ENCODE results near the gene KAT2B. TPM values are rescaled to one million over a fixed set of nuclear protein-coding genes. Genes with fewer than 3 reads are reported as not detected.

KAT2B gene
- total and polyA plus RNA-seq, 4 donors, result 7.5 to 58.5 (median 16.3) TPM

GRCh38 chr3:20128358-20128757 lies 88.1 kb downstream of the KAT2B start:
- H3K27ac ChIP-seq (ENCODE audit: low read depth in 1 of 2, low read length in 2 of 2), result no peak overlapping the region
- H3K9ac ChIP-seq (ENCODE audit: low read depth in 1 of 2, low read length in 2 of 2), result no peak overlapping the region
- peaks cover 3 to 21% (median 13%) of the 10 kb centered on the region in 4 donors for H3K36me3 ChIP-seq (ENCODE audit: control insufficient read depth in 4 of 4, insufficient read depth in 3 of 4, low read depth in 1 of 4, low read length in 3 of 4)
- 72% methylated on average over 2 of the region's 2 CpGs for WGBS
- TF ChIP-seq HNF4G (IDR thresholded peaks at IDR 0.05) (no peak), TAF1 (conservative IDR thresholded peaks at IDR 0.05) (no peak), MAX (IDR thresholded peaks at IDR 0.05) (no peak), NR2F2 (IDR thresholded peaks at IDR 0.05) (no peak), EGR1 (IDR thresholded peaks at IDR 0.05; ENCODE audit: low read depth in 2 of 2) (no peak), ATF3 (IDR thresholded peaks at IDR 0.05) (no peak), ZBTB33 (IDR thresholded peaks at IDR 0.05) (no peak), RXRA (IDR thresholded peaks at IDR 0.05) (no peak), HNF4A (conservative IDR thresholded peaks at IDR 0.05) (no peak)
- H3K9me3 ChIP-seq (ENCODE audit: control insufficient read depth in 4 of 4, low read length in 3 of 4), result no peaks in the 10 kb centered on the region
- H3K27me3 ChIP-seq (ENCODE audit: control insufficient read depth in 4 of 4, insufficient read depth in 4 of 4, low read length in 3 of 4), result no peaks in the 10 kb centered on the region
- DNase-seq (ENCODE audit: low spot score), result no peak
- H3K4me1 ChIP-seq (ENCODE audit: control insufficient read depth in 4 of 4, insufficient read depth in 4 of 4, low read length in 3 of 4), result no peaks in the 10 kb centered on the region
- H3K4me3 ChIP-seq (ENCODE audit: low read depth in 1 of 3, low read length in 3 of 3), result no peak overlapping the region

GRCh38 chr3:20130106-20130505 lies 89.9 kb downstream of the KAT2B start:
- H3K36me3 ChIP-seq (ENCODE audit: control insufficient read depth in 4 of 4, insufficient read depth in 3 of 4, low read depth in 1 of 4, low read length in 3 of 4), result peaks cover 1 to 20% (median 10%) of the 10 kb centered on the region in 4 donors

More at GRCh38 chr3:20130106-20130505, 89.9 kb downstream of the KAT2B start:
- TF ChIP-seq YY1 (IDR thresholded peaks at IDR 0.05) (no peak), REST (IDR thresholded peaks at IDR 0.05) (no peak), TAF1 (conservative IDR thresholded peaks at IDR 0.05) (no peak), FOXA2 (IDR thresholded peaks at IDR 0.05) (no peak), RAD21 (IDR thresholded peaks at IDR 0.05) (peak; percentile 25 to 30), ATF3 (IDR thresholded peaks at IDR 0.05) (no peak), HNF4A (conservative IDR thresholded peaks at IDR 0.05) (no peak)
- Histone ChIP-seq H3K9ac (ENCODE audit: low read depth in 1 of 2, low read length in 2 of 2) (no peak overlapping the region), H3K27ac (ENCODE audit: low read depth in 1 of 2, low read length in 2 of 2) (no peak overlapping the region), H3K4me1 (ENCODE audit: control insufficient read depth in 4 of 4, insufficient read depth in 4 of 4, low read length in 3 of 4) (no peaks in the 10 kb centered on the region), H3K9me3 (ENCODE audit: control insufficient read depth in 4 of 4, low read length in 3 of 4) (no peaks in the 10 kb centered on the region), H3K27me3 (ENCODE audit: control insufficient read depth in 4 of 4, insufficient read depth in 4 of 4, low read length in 3 of 4) (no peaks in the 10 kb centered on the region), H3K4me3 (ENCODE audit: low read depth in 1 of 3, low read length in 3 of 3) (no peak overlapping the region)
- no peak for DNase-seq (ENCODE audit: low spot score)
- WGBS, result 90% methylated on average over 7 of the region's 7 CpGs
